T-helper 1 cell treated with Interleukin-12 subunit alpha and Interleukin-12 subunit beta and Interleukin-4 antibody, amounts not matched to agents 30 μg/mL and 1 μg/mL, for 36 hours (primary cell): Measurements from ENCODE around the gene SAXO1.

Source experiments
- H3K27ac Mint-ChIP-seq: one replicate; pipeline ENCODE4 v1.8.0; 2021; ENCODE audit warnings: mild to moderate bottlenecking, mixed read lengths
- H3K27me3 Mint-ChIP-seq: one replicate; pipeline ENCODE4 v1.8.0; 2021; ENCODE audit warnings: low read depth, mixed read lengths
- H3K36me3 Mint-ChIP-seq: one replicate; pipeline ENCODE4 v1.8.0; 2021; ENCODE audit warnings: low read depth, mixed read lengths
- H3K4me1 Mint-ChIP-seq: one replicate; pipeline ENCODE4 v1.8.0; 2021; ENCODE audit warnings: low read depth, mixed read lengths
- H3K4me3 Mint-ChIP-seq: one replicate; pipeline ENCODE4 v1.8.0; 2021; ENCODE audit warnings: mild to moderate bottlenecking, moderate library complexity, mixed read lengths
- H3K9me3 Mint-ChIP-seq: one replicate; pipeline ENCODE4 v1.8.0; 2021; ENCODE audit warnings: mixed read lengths

SAXO1 gene

GRCh38 chr9:18988003-18988402, 45.0 kb downstream of the SAXO1 start:
- Mint-ChIP-seq H3K27me3 (no peaks in the 10 kb centered on the region), H3K9me3 (no peaks in the 10 kb centered on the region), H3K27ac (no peak overlapping the region), H3K36me3 (no peaks in the 10 kb centered on the region), H3K4me3 (no peak overlapping the region), H3K4me1 (no peaks in the 10 kb centered on the region)

GRCh38 chr9:18985996-18986395, 47.0 kb downstream of the SAXO1 start:
- H3K4me3 Mint-ChIP-seq: no peak overlapping the region
- no peaks in the 10 kb centered on the region for H3K27me3 Mint-ChIP-seq
- no peaks in the 10 kb centered on the region for H3K9me3 Mint-ChIP-seq
- H3K27ac Mint-ChIP-seq: no peak overlapping the region
- no peaks in the 10 kb centered on the region for H3K4me1 Mint-ChIP-seq
- H3K36me3 Mint-ChIP-seq: no peaks in the 10 kb centered on the region

- Mint-ChIP-seq H3K36me3 (no peaks in the 10 kb centered on the region), H3K4me3 (no peak overlapping the region), H3K4me1 (no peaks in the 10 kb centered on the region), H3K27ac (no peak overlapping the region), H3K27me3 (no peaks in the 10 kb centered on the region), H3K9me3 (no peaks in the 10 kb centered on the region)
Observed at GRCh38 chr9:18985464-18985951, 47.5 kb downstream of the SAXO1 start.

- Mint-ChIP-seq H3K9me3 (no peaks in the 10 kb centered on the region), H3K36me3 (no peaks in the 10 kb centered on the region), H3K4me1 (no peaks in the 10 kb centered on the region), H3K27ac (no peak overlapping the region), H3K4me3 (no peak overlapping the region), H3K27me3 (peaks cover 4% of the 10 kb centered on the region)
Observed at GRCh38 chr9:18982262-18982620, 50.8 kb downstream of the SAXO1 start.

- no peaks in the 10 kb centered on the region for H3K4me1 Mint-ChIP-seq
- H3K9me3 Mint-ChIP-seq: no peaks in the 10 kb centered on the region
- H3K27ac Mint-ChIP-seq: no peak overlapping the region
- H3K36me3 Mint-ChIP-seq: no peaks in the 10 kb centered on the region
- no peak overlapping the region for H3K4me3 Mint-ChIP-seq
- H3K27me3 Mint-ChIP-seq: peaks cover 4% of the 10 kb centered on the region
Observed at GRCh38 chr9:18981476-18982261, 51.3 kb downstream of the SAXO1 start.

- no peaks in the 10 kb centered on the region for H3K9me3 Mint-ChIP-seq
Observed at GRCh38 chr9:18980189-18980588, 52.8 kb downstream of the SAXO1 start.

GRCh38 chr9:18979367-18979766, 53.6 kb downstream of the SAXO1 start:
- Mint-ChIP-seq H3K27me3 (peaks cover 8% of the 10 kb centered on the region), H3K4me1 (no peaks in the 10 kb centered on the region), H3K36me3 (no peaks in the 10 kb centered on the region), H3K4me3 (no peak overlapping the region), H3K27ac (no peak overlapping the region), H3K9me3 (no peaks in the 10 kb centered on the region)

More at GRCh38 chr9:18980189-18980588, 52.8 kb downstream of the SAXO1 start:
- no peaks in the 10 kb centered on the region for H3K36me3 Mint-ChIP-seq
- H3K4me3 Mint-ChIP-seq: no peak overlapping the region
- H3K4me1 Mint-ChIP-seq: no peaks in the 10 kb centered on the region
- no peak overlapping the region for H3K27ac Mint-ChIP-seq
- H3K27me3 Mint-ChIP-seq: peaks cover 4% of the 10 kb centered on the region

GRCh38 chr9:18978188-18978587, 54.8 kb downstream of the SAXO1 start:
- no peaks in the 10 kb centered on the region for H3K36me3 Mint-ChIP-seq
- no peaks in the 10 kb centered on the region for H3K4me1 Mint-ChIP-seq
- H3K4me3 Mint-ChIP-seq: no peak overlapping the region
- no peaks in the 10 kb centered on the region for H3K9me3 Mint-ChIP-seq
- H3K27me3 Mint-ChIP-seq: peaks cover 8% of the 10 kb centered on the region
- H3K27ac Mint-ChIP-seq: no peak overlapping the region

GRCh38 chr9:18976709-18977531, 56.1 kb downstream of the SAXO1 start:
- Mint-ChIP-seq H3K4me3 (no peak overlapping the region), H3K27me3 (peaks cover 8% of the 10 kb centered on the region)

GRCh38 chr9:18976221-18976708, 56.7 kb downstream of the SAXO1 start:
- H3K4me3 Mint-ChIP-seq: no peak overlapping the region
- H3K36me3 Mint-ChIP-seq: no peaks in the 10 kb centered on the region
- H3K27ac Mint-ChIP-seq: no peak overlapping the region
- H3K4me1 Mint-ChIP-seq: no peaks in the 10 kb centered on the region
- H3K9me3 Mint-ChIP-seq: no peaks in the 10 kb centered on the region
- peaks cover 8% of the 10 kb centered on the region for H3K27me3 Mint-ChIP-seq

More at GRCh38 chr9:18976709-18977531, 56.1 kb downstream of the SAXO1 start:
- Mint-ChIP-seq H3K4me1 (no peaks in the 10 kb centered on the region), H3K9me3 (no peaks in the 10 kb centered on the region), H3K27ac (no peak overlapping the region), H3K36me3 (no peaks in the 10 kb centered on the region)

GRCh38 chr9:18973348-18973747, 59.7 kb downstream of the SAXO1 start:
- H3K27me3 Mint-ChIP-seq: peaks cover 4% of the 10 kb centered on the region

GRCh38 chr9:18972675-18973074, 60.3 kb downstream of the SAXO1 start:
- Mint-ChIP-seq H3K9me3 (no peaks in the 10 kb centered on the region), H3K27me3 (peaks cover 4% of the 10 kb centered on the region), H3K4me3 (no peak overlapping the region), H3K27ac (no peak overlapping the region), H3K4me1 (no peaks in the 10 kb centered on the region), H3K36me3 (no peaks in the 10 kb centered on the region)

More at GRCh38 chr9:18973348-18973747, 59.7 kb downstream of the SAXO1 start:
- Mint-ChIP-seq H3K4me1 (no peaks in the 10 kb centered on the region), H3K27ac (no peak overlapping the region), H3K4me3 (no peak overlapping the region), H3K36me3 (no peaks in the 10 kb centered on the region), H3K9me3 (no peaks in the 10 kb centered on the region)

- Mint-ChIP-seq H3K4me1 (no peaks in the 10 kb centered on the region), H3K27me3 (peaks cover 4% of the 10 kb centered on the region), H3K4me3 (no peak overlapping the region), H3K9me3 (no peaks in the 10 kb centered on the region), H3K27ac (no peak overlapping the region), H3K36me3 (no peaks in the 10 kb centered on the region)
Observed at GRCh38 chr9:18971909-18972308, 61.1 kb downstream of the SAXO1 start.

GRCh38 chr9:18971404-18971803, 61.6 kb downstream of the SAXO1 start:
- Mint-ChIP-seq H3K4me3 (no peak overlapping the region), H3K4me1 (no peaks in the 10 kb centered on the region), H3K27me3 (peaks cover 4% of the 10 kb centered on the region), H3K27ac (no peak overlapping the region), H3K9me3 (no peaks in the 10 kb centered on the region), H3K36me3 (no peaks in the 10 kb centered on the region)

- no peaks in the 10 kb centered on the region for H3K9me3 Mint-ChIP-seq
- peaks cover 4% of the 10 kb centered on the region for H3K27me3 Mint-ChIP-seq
- H3K36me3 Mint-ChIP-seq: no peaks in the 10 kb centered on the region
- no peak overlapping the region for H3K4me3 Mint-ChIP-seq
- no peak overlapping the region for H3K27ac Mint-ChIP-seq
- no peaks in the 10 kb centered on the region for H3K4me1 Mint-ChIP-seq
Observed at GRCh38 chr9:18970393-18970792, 62.6 kb downstream of the SAXO1 start.
